CD14-positive monocyte (primary cell): ENCODE data around the gene GRK5. TPM values are rescaled to one million over a fixed set of nuclear protein-coding genes. Genes with fewer than 3 reads are reported as not detected.

Experiments used
- DNase-seq, 3 donors: peaks; one replicate each; pipeline ENCODE4 v3.0.0-alpha.2; 2011 to 2022
- H2AFZ ChIP-seq: 2 replicates; pipeline ENCODE4 v1.6.0; 2012; ENCODE audit warnings: mild to moderate bottlenecking, low read depth, low read length, inconsistent platforms; ENCODE audit not compliant: insufficient read depth, poor library complexity, severe bottlenecking
- H3K27ac ChIP-seq, 2 donors: 1 replicate in 1 of 2; 2 replicates in 1 of 2; pipeline ENCODE4 v1.5.1; 2012 to 2013; ENCODE audit warnings: low read length in 2 of 2, control low read depth in 1 of 2, inconsistent platforms in 1 of 2, low read depth in 1 of 2, mild to moderate bottlenecking in 1 of 2
- H3K27me3 ChIP-seq, 2 donors: one replicate each; pipeline versions ENCODE4 v1.6.0 to v1.6.1; 2011 to 2013; ENCODE audit warnings: low read length in 2 of 2; ENCODE audit not compliant: control insufficient read depth in 2 of 2, insufficient read depth in 2 of 2
- H3K36me3 ChIP-seq, 2 donors: replicated peaks in 1 of 2; 1 replicate in 1 of 2; 2 replicates in 1 of 2; pipeline versions ENCODE4 v1.5.1 to v1.6.1; 2012 to 2013; ENCODE audit warnings: low read length in 2 of 2, control low read depth in 1 of 2, inconsistent platforms in 1 of 2, mild to moderate bottlenecking in 1 of 2; ENCODE audit not compliant: insufficient read depth in 2 of 2, control insufficient read depth in 1 of 2
- H3K4me1 ChIP-seq, 2 donors: 1 replicate in 1 of 2; 2 replicates in 1 of 2; pipeline versions ENCODE4 v1.5.1 to v1.6.1; 2012 to 2013; ENCODE audit warnings: low read length in 2 of 2, control low read depth in 1 of 2, inconsistent platforms in 1 of 2, mild to moderate bottlenecking in 1 of 2, moderate library complexity in 1 of 2; ENCODE audit not compliant: insufficient read depth in 2 of 2, control insufficient read depth in 1 of 2
- H3K4me2 ChIP-seq: replicated peaks from 2 replicates; pipeline ENCODE3; 2012; ENCODE audit warnings: low read length, moderate library complexity, mild to moderate bottlenecking; ENCODE audit not compliant: poor library complexity, severe bottlenecking; ENCODE audit errors: extremely low read depth
- H3K4me3 ChIP-seq, 3 experiments: fragments of 200-600 bp in 1 of 3; sonication (generic) in 1 of 3; replicated peaks in 1 of 3; 1 replicate in 2 of 3; 2 replicates in 1 of 3; pipeline ENCODE4 v1.5.1; 2011 to 2013; ENCODE audit warnings: low read length in 3 of 3, mild to moderate bottlenecking in 3 of 3, control low read depth in 2 of 3, low read depth in 2 of 3, inconsistent platforms in 1 of 3, moderate library complexity in 1 of 3
- H3K79me2 ChIP-seq: 2 replicates; pipeline ENCODE4 v1.6.0; 2012; ENCODE audit warnings: mild to moderate bottlenecking, control low read depth, inconsistent platforms, low read length, moderate library complexity; ENCODE audit not compliant: insufficient read depth
- H3K9ac ChIP-seq: 2 replicates; pipeline ENCODE4 v1.6.0; 2017; ENCODE audit warnings: low read length, mild to moderate bottlenecking; ENCODE audit not compliant: insufficient read depth, poor library complexity, severe bottlenecking
- H3K9me3 ChIP-seq, 2 donors: replicated peaks in 1 of 2; 1 replicate in 1 of 2; 2 replicates in 1 of 2; pipeline versions ENCODE4 v1.5.1 to v1.6.1; 2012 to 2013; ENCODE audit warnings: low read length in 2 of 2, control low read depth in 1 of 2; ENCODE audit not compliant: control insufficient read depth in 1 of 2, insufficient read depth in 1 of 2
- H4K20me1 ChIP-seq: 2 replicates; pipeline ENCODE4 v1.6.0; 2012; ENCODE audit warnings: mild to moderate bottlenecking, low read length, control low read depth, moderate library complexity; ENCODE audit not compliant: insufficient read depth
- H3K27ac Mint-ChIP-seq, 7 donors: one replicate each; pipeline ENCODE4 v1.8.0; 2020; ENCODE audit warnings: mild to moderate bottlenecking in 7 of 7, mixed read lengths in 7 of 7, moderate library complexity in 6 of 7, inconsistent platforms in 2 of 7
- H3K27me3 Mint-ChIP-seq, 3 donors: one replicate each; pipeline ENCODE4 v1.8.0; 2021 to 2022; ENCODE audit warnings: low read depth in 3 of 3, mild to moderate bottlenecking in 3 of 3, mixed read lengths in 3 of 3, moderate library complexity in 3 of 3, inconsistent platforms in 1 of 3
- H3K36me3 Mint-ChIP-seq, 2 donors: one replicate each; pipeline ENCODE4 v1.8.0; 2020; ENCODE audit warnings: mixed read lengths in 2 of 2, inconsistent platforms in 1 of 2, mild to moderate bottlenecking in 1 of 2
- H3K4me1 Mint-ChIP-seq: one replicate; pipeline ENCODE4 v1.8.0; 2020; ENCODE audit warnings: mild to moderate bottlenecking, mixed read lengths
- H3K4me3 Mint-ChIP-seq, 2 donors: one replicate each; pipeline ENCODE4 v1.8.0; 2020; ENCODE audit warnings: mild to moderate bottlenecking in 2 of 2, mixed read lengths in 2 of 2, moderate library complexity in 1 of 2
- H3K9me3 Mint-ChIP-seq, 7 donors: one replicate each; pipeline ENCODE4 v1.8.0; 2020 to 2022; ENCODE audit warnings: mixed read lengths in 7 of 7, mild to moderate bottlenecking in 6 of 7, moderate library complexity in 6 of 7, inconsistent platforms in 2 of 7
- CTCF ChIP-seq: fragments of 200-600 bp; IDR thresholded peaks from one replicate; pipeline ENCODE4 v1.8.0; 2022; ENCODE audit warnings: antibody characterized with exemption, mild to moderate bottlenecking
- WGBS: methylation state at CpG from one replicate; pipeline ENCODE4 v1.1.5; 2013; ENCODE audit warnings: missing lambda C conversion rate; ENCODE audit not compliant: insufficient coverage; 5-methylcytosine and 5-hydroxymethylcytosine counted together
- intact Hi-C, 2 donors: fragments of 100-400 bp; cut with micrococcal nuclease; formaldehyde crosslinking; loops; one replicate each; pipeline versions ENCODE4 v1.15.0 to v1.15.1; 2023
- polyA plus RNA-seq, 3 donors: library from polyadenylated mRNA; depleted of rRNA in 1 of 3; unstranded in 2 of 3; stranded (reverse) in 1 of 3; fragments of 300-500 nt in 2 of 3; fragments of >200 nt in 1 of 3; fragmentation: Illumina TruSeq in 2 of 3; gene quantifications; 1 replicate in 2 of 3; 2 replicates in 1 of 3; pipeline ENCODE4 v1.2.3, GENCODE V29; 2012 to 2021

GRK5 gene
- polyA plus RNA-seq, 3 donors, result 1.2 to 6.5 (median 2.8) TPM

GRCh38 chr10:119445311-119445934 lies 238.1 kb downstream of the GRK5 start:
- no peak overlapping the region for H3K27ac Mint-ChIP-seq
- no peaks in the 10 kb centered on the region for H3K79me2 ChIP-seq
- no peak overlapping the region for H2AFZ ChIP-seq
- H3K27me3 Mint-ChIP-seq, result peaks cover 0 to 3% (median 1%) of the 10 kb centered on the region in 3 donors
- H3K27me3 ChIP-seq, result no peaks in the 10 kb centered on the region
- H3K4me3 Mint-ChIP-seq, result no peak overlapping the region
- no peak overlapping the region for H3K9ac ChIP-seq
- H3K36me3 Mint-ChIP-seq, result peaks cover 24 to 27% of the 10 kb centered on the region in 2 donors
- peaks cover 0 to 3% (median 0%) of the 10 kb centered on the region in 7 donors for H3K9me3 Mint-ChIP-seq
- H3K4me3 ChIP-seq, result no peak overlapping the region
- peaks cover 2% of the 10 kb centered on the region for H3K4me1 Mint-ChIP-seq
- H3K9me3 ChIP-seq, result no peaks in the 10 kb centered on the region
- H3K4me2 ChIP-seq, result no peak overlapping the region
- peak; percentile 95 for TF ChIP-seq CTCF
- DNase-seq, result peak; percentile 70 to 78 (median 70)
- H3K36me3 ChIP-seq, result peaks cover 7 to 15% of the 10 kb centered on the region in 2 donors
- no peaks in the 10 kb centered on the region for H3K4me1 ChIP-seq
- no peak overlapping the region for H3K27ac ChIP-seq
- no peaks in the 10 kb centered on the region for H4K20me1 ChIP-seq
- intact Hi-C loops, result loop anchor here (5.0 to 10.0 kb wide), 2 partner anchors 248 to 251 kb away; no protein-coding TSS in a partner anchor
- 43% methylated on average over 7 of the region's 10 CpGs for WGBS

- Mint-ChIP-seq H3K4me1 (peaks cover 2% of the 10 kb centered on the region), H3K4me3 (no peak overlapping the region), H3K27me3 (peaks cover 0 to 3% (median 1%) of the 10 kb centered on the region in 3 donors), H3K36me3 (peaks cover 24 to 27% of the 10 kb centered on the region in 2 donors), H3K9me3 (peaks cover 0 to 3% (median 0%) of the 10 kb centered on the region in 7 donors), H3K27ac (no peak overlapping the region)
- no peaks in the 10 kb centered on the region for H4K20me1 ChIP-seq
- intact Hi-C loops, result loop anchor here (5.0 to 10.0 kb wide), 2 partner anchors 249 to 251 kb away; no protein-coding TSS in a partner anchor
- no peak overlapping the region for H3K4me3 ChIP-seq
- no peaks in the 10 kb centered on the region for H3K79me2 ChIP-seq
- H3K9ac ChIP-seq, result no peak overlapping the region
- no peak for DNase-seq
- TF ChIP-seq CTCF, result no peak
- no peaks in the 10 kb centered on the region for H3K27me3 ChIP-seq
- no peak overlapping the region for H3K4me2 ChIP-seq
- H2AFZ ChIP-seq, result no peak overlapping the region
- no peaks in the 10 kb centered on the region for H3K4me1 ChIP-seq
- no peak overlapping the region for H3K27ac ChIP-seq
- peaks cover 7 to 15% of the 10 kb centered on the region in 2 donors for H3K36me3 ChIP-seq
- H3K9me3 ChIP-seq, result no peaks in the 10 kb centered on the region
- 94% methylated on average over 5 of the region's 5 CpGs for WGBS
Observed at GRCh38 chr10:119445935-119446317, 238.6 kb downstream of the GRK5 start.
